Nucleus accumbens (tissue), 56 donors: ENCODE results near the gene MAN1A1.
"Not testable (repeated sequence)": the region's sequence is repeated elsewhere in the genome, so short reads cannot be mapped to it uniquely, and the experiment has no call there.

Source experiments
- DNase-seq, 56 donors: peaks; one replicate each; lab custom pipeline; 2025; lab: John Stamatoyannopoulos, UW

The MAN1A1 gene

GRCh38 chr6:119349361-119350201, at the start of gene MAN1A1:
TSS of gene MAN1A1 (minus strand) at chr6:119349761. CDS start at chr6:119349065, 696 bp downstream.
- peak in 55 of 56 donors; percentile 16 to 89 (median 65) for DNase-seq

GRCh38 chr6:119395192-119395591, 45.6 kb upstream of the MAN1A1 start:
- no peak for DNase-seq

GRCh38 chr6:119390247-119390793, 40.8 kb upstream of the MAN1A1 start:
- DNase-seq, result no peak

GRCh38 chr6:119385994-119386393, 36.4 kb upstream of the MAN1A1 start:
- no peak for DNase-seq

- no peak for DNase-seq
These were observed 34.9 kb upstream of the MAN1A1 start for GRCh38 chr6:119384444-119384843.

GRCh38 chr6:119379809-119380208, 30.2 kb upstream of the MAN1A1 start:
- no peak for DNase-seq

GRCh38 chr6:119377043-119377442, 27.5 kb upstream of the MAN1A1 start:
- DNase-seq, result not testable (repeated sequence)

GRCh38 chr6:119370080-119370479, 20.5 kb upstream of the MAN1A1 start:
- no peak for DNase-seq

GRCh38 chr6:119368921-119369320, 19.4 kb upstream of the MAN1A1 start:
- DNase-seq, result no peak

GRCh38 chr6:119361209-119361608, 11.6 kb upstream of the MAN1A1 start:
- no peak for DNase-seq

- no peak for DNase-seq
These were observed 10.8 kb upstream of the MAN1A1 start for GRCh38 chr6:119360262-119360915.

- DNase-seq, result no peak
These were observed 6.3 kb upstream of the MAN1A1 start for GRCh38 chr6:119355890-119356289.

GRCh38 chr6:119355157-119355556, 5.6 kb upstream of the MAN1A1 start:
- DNase-seq, result no peak

GRCh38 chr6:119353696-119354095, 4.1 kb upstream of the MAN1A1 start:
- no peak for DNase-seq

- no peak for DNase-seq
These were observed 2.4 kb upstream of the MAN1A1 start for GRCh38 chr6:119352001-119352400.

GRCh38 chr6:119350952-119351372, 1.4 kb upstream of the MAN1A1 start:
- no peak for DNase-seq

GRCh38 chr6:119350202-119350951, 816 bp upstream of the MAN1A1 start:
- DNase-seq, result peak in 3 of 56 donors; percentile 44 to 50 (median 50)

- peak in 1 of 56 donors; percentile 19 for DNase-seq
These were observed 707 bp downstream of the MAN1A1 start for GRCh38 chr6:119348748-119349360.

GRCh38 chr6:119348096-119348747, 1.3 kb downstream of the MAN1A1 start:
- peak in 3 of 56 donors; percentile 4 to 15 (median 15) for DNase-seq
